HepG2 (cell line): ENCODE data around the gene KRTAP5-10. TPM values are rescaled to one million over a fixed set of nuclear protein-coding genes. Genes with fewer than 3 reads are reported as not detected.
A peak's percentile ranks its signal among the peaks of the same experiment; 100 is the strongest.

Experiments used
- ATAC-seq: fragments of 200-7000 bp; cut with Tn5 transposase; 3 replicates; pipeline ENCODE4 v1.9.1; 2020; ENCODE audit warnings: mild to moderate bottlenecking, moderate library complexity
- BruUV-seq: library from RNA; stranded (reverse); fragments of 400-500 nt; replicated peaks from 2 replicates; lab custom pipeline; 2021; lab: Mats Ljungman, UMichigan
- CTCF ChIA-PET: fragments of 300-600 bp; formaldehyde crosslinking; extraction: SDS; loops from one replicate; lab custom pipeline; 2021; ENCODE audit warnings: low total read pairs, inconsistent platforms, low intra/inter-chr PET ratio; lab: Yijun Ruan, JAX
- POLR2A ChIA-PET: fragments of 350-600 bp; sonication (Branson Sonifier 250); formaldehyde crosslinking; loops from one replicate; lab custom pipeline; 2020; ENCODE audit warnings: antibody characterized with exemption, inconsistent platforms; lab: Yijun Ruan, JAX
- DNase-seq: peaks from one replicate; pipeline ENCODE4 v3.0.0-alpha.2; 2015; ENCODE audit warnings: low spot score
- FAIRE-seq: peaks from 3 replicates; lab custom pipeline; 2011; peaks lifted over from hg19 to GRCh38; lab: Jason Lieb, UNC
- H2AFZ ChIP-seq: one replicate; pipeline ENCODE4 v1.6.1; 2011; ENCODE audit warnings: low read length, inconsistent platforms
- H3K27ac ChIP-seq: fragments of 300-600 bp; 3 replicates; pipeline ENCODE4 v1.8.0; 2011; ENCODE audit warnings: mixed run types, mild to moderate bottlenecking, mixed read lengths, low read length, inconsistent platforms; ENCODE audit not compliant: insufficient read depth; ENCODE audit errors: extremely low read length
- H3K27me3 ChIP-seq, 2 experiments: fragments of 200-600 bp in 1 of 2; 2 replicates in 1 of 2; 3 replicates in 1 of 2; pipeline versions ENCODE4 v1.6.0 to v1.8.0; 2011; ENCODE audit warnings: low read length in 2 of 2, mild to moderate bottlenecking in 2 of 2, moderate library complexity in 2 of 2, inconsistent platforms in 1 of 2; ENCODE audit not compliant: insufficient read depth in 2 of 2, control insufficient read depth in 1 of 2
- H3K36me3 ChIP-seq, 2 experiments: fragments of 200-600 bp in 1 of 2; replicated peaks in 1 of 2; 2 replicates in 1 of 2; 3 replicates in 1 of 2; pipeline versions ENCODE4 v1.5.1 to v1.8.0; 2011; ENCODE audit warnings: low read length in 2 of 2, inconsistent platforms in 1 of 2; ENCODE audit not compliant: insufficient read depth in 2 of 2, control insufficient read depth in 1 of 2
- H3K4me1 ChIP-seq: 2 replicates; pipeline ENCODE4 v1.5.1; 2012; ENCODE audit warnings: low read length, inconsistent platforms; ENCODE audit not compliant: insufficient read depth
- H3K4me2 ChIP-seq: 2 replicates; pipeline ENCODE4 v1.6.0; 2011; ENCODE audit warnings: low read depth, low read length, inconsistent platforms
- H3K4me3 ChIP-seq, 3 experiments: fragments of 200-600 bp in 1 of 3; sonication (generic), shearing (Covaris generic) in 1 of 3; replicated peaks in 1 of 3; 2 replicates each; pipeline ENCODE4 v1.5.1; 2011 to 2016; ENCODE audit warnings: low read length in 3 of 3, inconsistent platforms in 2 of 3, low read depth in 2 of 3, mild to moderate bottlenecking in 2 of 3, control low read depth in 1 of 3, mixed read lengths in 1 of 3; ENCODE audit not compliant: insufficient read depth in 1 of 3
- H3K79me2 ChIP-seq: one replicate; pipeline ENCODE4 v1.6.1; 2011; ENCODE audit warnings: low read length, inconsistent platforms; ENCODE audit not compliant: insufficient read depth
- H3K9ac ChIP-seq: 2 replicates; pipeline ENCODE4 v1.6.0; 2011; ENCODE audit warnings: mild to moderate bottlenecking, low read depth, low read length, inconsistent platforms; ENCODE audit not compliant: insufficient read depth
- H3K9me3 ChIP-seq: 2 replicates; pipeline ENCODE4 v1.5.1; 2012; ENCODE audit warnings: mild to moderate bottlenecking, low read length
- H4K20me1 ChIP-seq: 2 replicates; pipeline ENCODE4 v1.6.0; 2011; ENCODE audit warnings: inconsistent platforms, mild to moderate bottlenecking, low read length, moderate library complexity; ENCODE audit not compliant: insufficient read depth
- GATA4 ChIP-seq: sonication (generic); IDR thresholded peaks from 2 replicates; pipeline ENCODE4 v1.6.1; 2016; ENCODE audit warnings: antibody characterized with exemption, low read depth, borderline replicate concordance
- HNF1A ChIP-seq, 2 experiments: sonication (generic) in 1 of 2; formaldehyde crosslinking in 1 of 2; IDR thresholded peaks; 2 replicates each; pipeline versions ENCODE4 v1.4.0 to v1.6.1; 2016 to 2020; ENCODE audit warnings: borderline replicate concordance in 1 of 2, low read depth in 1 of 2, mild to moderate bottlenecking in 1 of 2, missing genetic modification reagents in 1 of 2
- PAF1 ChIP-seq: IDR thresholded peaks from 2 replicates; pipeline ENCODE4 v1.6.1; 2016; ENCODE audit warnings: missing genetic modification reagents, missing compliant biosample characterization
- POLR2AphosphoS5 ChIP-seq: IDR thresholded peaks from 2 replicates; pipeline ENCODE4 v1.6.1; 2012; ENCODE audit warnings: low read depth, low read length
- POLR2G ChIP-seq: fragments of 200-400 bp; formaldehyde crosslinking; IDR thresholded peaks from 2 replicates; pipeline ENCODE4 v1.6.1; 2018; ENCODE audit warnings: mild to moderate bottlenecking, low read depth, low read length, moderate library complexity
- ZBTB33 ChIP-seq: sonication (generic); formaldehyde crosslinking; IDR thresholded peaks from 2 replicates; pipeline ENCODE4 v1.4.0; 2020; ENCODE audit warnings: missing genetic modification reagents
- ZBTB38 ChIP-seq: sonication (generic); formaldehyde crosslinking; IDR thresholded peaks from 2 replicates; pipeline ENCODE4 v1.5.1; 2020; ENCODE audit warnings: mild to moderate bottlenecking, missing genetic modification reagents
- ZNF710 ChIP-seq: sonication (generic); formaldehyde crosslinking; IDR thresholded peaks from 2 replicates; pipeline ENCODE4 v1.5.0; 2020; ENCODE audit warnings: mild to moderate bottlenecking, missing genetic modification reagents, borderline replicate concordance
- WGBS: methylation state at CpG from one replicate; pipeline ENCODE4 v1.1.6; 2017; ENCODE audit warnings: low lambda C conversion rate; 5-methylcytosine and 5-hydroxymethylcytosine counted together
- in situ Hi-C: cut with HindIII; loops from 2 replicates; pipeline ENCODE4 v1.10.0; 2017; ENCODE audit warnings: low pct_unique_long_range_greater_than_20kb; ENCODE audit not compliant: extremely low pct_ligation_motif_present
- intact Hi-C: fragments of 100-400 bp; cut with micrococcal nuclease; formaldehyde crosslinking; loops from one replicate; pipeline ENCODE4 v1.10.0; 2022; ENCODE audit not compliant: unreplicated experiment
- polyA plus RNA-seq, 8 experiments: library from polyadenylated mRNA; depleted of rRNA in 3 of 8; stranded (reverse) in 7 of 8; unstranded in 1 of 8; fragments of >200 nt; fragmentation: Illumina TruSeq in 4 of 8; extraction: Trizol in 4 of 8; gene quantifications; 2 replicates each; pipeline versions ENCODE4 v1.2.1 to v1.2.3, GENCODE V29; 2011 to 2016; ENCODE audit warnings: low read depth in 4 of 8, missing spikeins in 1 of 8, mixed read lengths in 1 of 8; ENCODE audit not compliant: insufficient read depth in 1 of 8
- total RNA-seq, 5 experiments: library from RNA; depleted of rRNA; stranded (reverse); fragments of >200 nt; fragmentation: Illumina TruSeq; extraction: Trizol; gene quantifications; 2 replicates each; pipeline ENCODE4 v1.2.3, GENCODE V29; 2016; ENCODE audit warnings: low read depth in 1 of 5

The KRTAP5-10 gene
- total and polyA plus RNA-seq, 2 of the 13 experiments (the other 11 are each of a cell fraction or from before 2014, with no cell fraction given): not detected

- peak; percentile 86 for TF ChIP-seq HNF1A (IDR thresholded peaks at IDR 0.05; ENCODE audit: low read depth)
- TF ChIP-seq HNF1A (CRISPR knock-in tag; IDR thresholded peaks at IDR 0.05; ENCODE audit: borderline replicate concordance): peak; percentile 83; the same call in 1 of the 2 replicates
- TF ChIP-seq POLR2AphosphoS5: 0 out of 2 replicates have a peak, but pooled peaks have one; percentile 9
- peak; percentile 56 for TF ChIP-seq POLR2G
- TF ChIP-seq GATA4: peak; percentile 41; the same call in 1 of the 2 replicates
Observed at GRCh38 chr11:71534711-71535608, 30.4 kb upstream of the KRTAP5-10 start (continued).

GRCh38 chr11:71535825-71536224 is 29.5 kb upstream of the KRTAP5-10 start:
- CTCF ChIA-PET: no interaction called here
- 89% methylated on average over 9 of the region's 9 CpGs for whole genome bisulfite sequencing
- in situ Hi-C loops: no loop called here

More at GRCh38 chr11:71535825-71536224, 29.5 kb upstream of the KRTAP5-10 start:
- H4K20me1 ChIP-seq: no peaks in the 10 kb centered on the region
- no TSS peak for BruUV-seq
- no peaks in the 10 kb centered on the region for H3K9me3 ChIP-seq
- H3K27ac ChIP-seq: peak overlapping the region; percentile 93
- no peaks in the 10 kb centered on the region for H3K27me3 ChIP-seq
- no peaks in the 10 kb centered on the region for H3K36me3 ChIP-seq
- ATAC-seq (no peak), DNase-seq (no peak)
- H2AFZ ChIP-seq: no peak overlapping the region
- no peak overlapping the region for H3K9ac ChIP-seq
- TF ChIP-seq PAF1 (CRISPR knock-in tag): no peak
- TF ChIP-seq ZNF710 (CRISPR knock-in tag): no peak
- peak; percentile 51; the same call in 1 of the 2 replicates for TF ChIP-seq ZBTB33 (CRISPR knock-in tag)
- peak; percentile 82 for TF ChIP-seq ZBTB38 (CRISPR knock-in tag)
- TF ChIP-seq, all 625 proteins: peak for 2
- Histone ChIP-seq H3K4me2 (peak overlapping the region; percentile 71; the same call in 1 of the 2 replicates), H3K4me1 (peaks cover 95% of the 10 kb centered on the region), H3K4me3 (no peak overlapping the region), H3K79me2 (no peaks in the 10 kb centered on the region)
- POLR2A ChIA-PET: no interaction called here
- intact Hi-C loops: no loop called here
- FAIRE-seq: no peak
